ENCODE results near the gene DCLRE1B. TPM values are rescaled to one million over a fixed set of nuclear protein-coding genes. Genes with fewer than 3 reads are reported as not detected.
"Not testable (repeated sequence)": the region's sequence is repeated elsewhere in the genome, so short reads cannot be mapped to it uniquely, and the experiment has no call there.

DCLRE1B gene
- total RNA-seq, 4 donors from 2014 or later = 1.5 to 7.2 (median 3.9) TPM

- intact Hi-C loops (cut with DNase I; ENCODE audit: low total_unique reads) = no loop called here
- Histone ChIP-seq H3K27me3 (no peaks in the 10 kb centered on the region), H3K36me3 (no peaks in the 10 kb centered on the region), H3K4me3 (no peak overlapping the region), H3K9me3 (no peaks in the 10 kb centered on the region), H3K27ac (no peak overlapping the region), H3K4me1 (peaks cover 0 to 10% of the 10 kb centered on the region in 2 donors)
- TF ChIP-seq, protein P1, sequence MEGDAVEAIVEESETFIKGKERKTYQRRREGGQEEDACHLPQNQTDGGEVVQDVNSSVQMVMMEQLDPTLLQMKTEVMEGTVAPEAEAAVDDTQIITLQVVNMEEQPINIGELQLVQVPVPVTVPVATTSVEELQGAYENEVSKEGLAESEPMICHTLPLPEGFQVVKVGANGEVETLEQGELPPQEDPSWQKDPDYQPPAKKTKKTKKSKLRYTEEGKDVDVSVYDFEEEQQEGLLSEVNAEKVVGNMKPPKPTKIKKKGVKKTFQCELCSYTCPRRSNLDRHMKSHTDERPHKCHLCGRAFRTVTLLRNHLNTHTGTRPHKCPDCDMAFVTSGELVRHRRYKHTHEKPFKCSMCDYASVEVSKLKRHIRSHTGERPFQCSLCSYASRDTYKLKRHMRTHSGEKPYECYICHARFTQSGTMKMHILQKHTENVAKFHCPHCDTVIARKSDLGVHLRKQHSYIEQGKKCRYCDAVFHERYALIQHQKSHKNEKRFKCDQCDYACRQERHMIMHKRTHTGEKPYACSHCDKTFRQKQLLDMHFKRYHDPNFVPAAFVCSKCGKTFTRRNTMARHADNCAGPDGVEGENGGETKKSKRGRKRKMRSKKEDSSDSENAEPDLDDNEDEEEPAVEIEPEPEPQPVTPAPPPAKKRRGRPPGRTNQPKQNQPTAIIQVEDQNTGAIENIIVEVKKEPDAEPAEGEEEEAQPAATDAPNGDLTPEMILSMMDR (IDR thresholded peaks at IDR 0.05) = no peak
- TF ChIP-seq POLR2A (IDR thresholded peaks at IDR 0.05) = no peak
- no peak for DNase-seq
Observed at GRCh38 chr1:113945329-113945728, 40.2 kb downstream of the DCLRE1B start.

DNA sequence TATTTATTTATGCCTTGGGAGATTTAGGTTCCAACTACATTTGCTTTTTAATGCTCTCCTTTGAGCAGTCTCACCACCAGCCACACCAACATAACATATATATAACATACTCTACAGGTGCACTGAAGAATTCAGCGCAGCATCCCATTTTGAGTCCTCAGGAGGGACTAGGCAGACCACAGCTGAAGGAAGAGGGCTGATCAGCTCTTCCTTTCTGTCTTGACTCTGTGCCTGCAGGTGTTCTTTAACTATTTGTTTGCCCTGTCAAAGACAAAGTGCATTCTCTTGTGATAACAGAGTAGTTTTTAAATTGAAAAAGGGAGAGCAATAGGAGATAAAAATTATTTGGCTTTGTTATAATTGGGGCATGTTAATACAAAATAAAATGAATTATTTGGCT, 41.0 kb downstream of the DCLRE1B start:
- no peaks in the 10 kb centered on the region for H3K36me3 ChIP-seq
- H3K27me3 ChIP-seq = no peaks in the 10 kb centered on the region
- H3K27ac ChIP-seq = no peak overlapping the region
- peaks cover 0 to 10% of the 10 kb centered on the region in 2 donors for H3K4me1 ChIP-seq
- no peaks in the 10 kb centered on the region for H3K9me3 ChIP-seq
- no peak for TF ChIP-seq POLR2A (IDR thresholded peaks at IDR 0.05)
- TF ChIP-seq, protein P1 (IDR thresholded peaks at IDR 0.05) = no peak
- no peak for DNase-seq
- H3K4me3 ChIP-seq = no peak overlapping the region
- intact Hi-C loops (cut with DNase I; ENCODE audit: low total_unique reads) = no loop called here

DNA sequence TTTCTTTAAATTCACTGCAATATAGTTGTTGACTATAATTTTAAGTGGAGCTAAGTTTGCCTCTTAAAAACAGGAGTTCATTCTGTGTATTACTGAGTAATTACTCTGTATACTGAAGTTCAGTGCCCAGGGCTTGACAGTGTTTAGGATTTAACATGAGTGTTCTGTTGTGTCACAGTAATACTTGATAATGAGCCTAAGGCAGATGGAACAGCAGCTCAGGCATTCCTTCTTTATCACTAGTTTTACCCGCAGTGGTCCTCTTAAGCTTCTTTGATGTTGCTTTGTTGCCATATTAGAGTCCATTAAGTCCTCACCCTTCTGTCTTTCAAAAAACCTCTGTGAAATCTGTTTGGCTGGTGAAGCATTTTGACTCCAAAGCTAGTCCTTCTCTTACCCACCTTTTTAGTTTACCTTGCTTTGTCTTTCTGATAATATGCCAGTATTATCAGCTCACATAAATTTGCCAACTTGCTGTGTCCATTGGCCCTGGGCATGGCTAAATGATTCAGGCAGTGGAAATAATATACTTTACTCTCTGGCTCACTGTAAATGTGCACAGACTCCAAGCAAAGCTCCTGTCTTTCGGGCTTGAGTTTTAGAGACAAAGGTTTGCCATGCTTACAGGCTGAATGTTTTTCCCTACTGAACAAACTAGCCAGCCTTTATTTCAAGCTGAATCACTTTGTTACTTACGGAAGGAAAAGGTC, 41.7 kb downstream of the DCLRE1B start:
- H3K9me3 ChIP-seq = no peaks in the 10 kb centered on the region
- no peak overlapping the region for H3K4me3 ChIP-seq
- intact Hi-C loops (cut with DNase I; ENCODE audit: low total_unique reads) = no loop called here
- peak overlapping the region; percentile 41 to 57 for H3K27ac ChIP-seq
- DNase-seq = no peak
- H3K36me3 ChIP-seq = no peaks in the 10 kb centered on the region
- peaks cover 0 to 10% of the 10 kb centered on the region in 2 donors for H3K4me1 ChIP-seq
- no peaks in the 10 kb centered on the region for H3K27me3 ChIP-seq
- no peak for TF ChIP-seq POLR2A (IDR thresholded peaks at IDR 0.05)
- TF ChIP-seq, protein P1 (IDR thresholded peaks at IDR 0.05) = no peak

DNA sequence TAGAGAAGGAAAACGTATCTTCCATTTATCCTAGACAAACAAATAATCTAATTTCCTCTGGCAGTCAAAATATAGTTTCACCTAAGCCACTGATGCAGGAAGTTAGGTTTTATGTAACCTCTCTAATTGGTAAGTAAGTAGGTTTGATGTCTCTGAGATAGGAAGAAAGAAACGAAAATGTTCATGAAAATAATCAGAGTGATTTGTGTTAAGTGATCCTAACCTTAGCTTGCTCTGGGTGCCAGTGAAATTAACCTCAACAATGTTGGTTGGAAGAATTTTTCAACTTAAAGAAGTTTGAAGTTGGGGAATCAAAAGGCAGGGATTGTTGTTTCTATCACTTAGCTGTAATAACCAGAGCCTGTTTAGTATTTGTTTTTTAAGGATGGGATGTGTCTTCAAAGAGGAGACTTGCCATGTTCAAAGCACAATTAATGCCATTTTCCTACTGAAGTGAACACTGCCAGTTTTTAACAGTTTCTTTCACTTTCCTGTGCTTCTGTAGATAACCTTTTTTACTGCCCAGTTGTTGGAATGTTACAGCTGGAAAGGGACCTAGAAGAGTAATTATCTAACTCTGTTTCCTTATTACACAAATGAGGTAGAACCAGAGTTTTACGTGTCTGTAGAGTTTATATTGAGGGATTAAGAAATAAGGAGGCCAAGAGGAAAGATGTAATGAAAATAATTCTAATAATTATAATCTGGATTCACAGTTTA, 42.4 kb downstream of the DCLRE1B start:
- DNase-seq = no peak
- Histone ChIP-seq H3K4me3 (no peak overlapping the region), H3K27me3 (no peaks in the 10 kb centered on the region), H3K9me3 (no peaks in the 10 kb centered on the region), H3K36me3 (no peaks in the 10 kb centered on the region), H3K27ac (peak overlapping the region; percentile 41 to 57), H3K4me1 (peaks cover 0 to 10% of the 10 kb centered on the region in 2 donors)
- intact Hi-C loops (cut with DNase I; ENCODE audit: low total_unique reads) = no loop called here
- TF ChIP-seq, protein P1 (IDR thresholded peaks at IDR 0.05) = no peak
- TF ChIP-seq POLR2A (IDR thresholded peaks at IDR 0.05) = no peak

DNA sequence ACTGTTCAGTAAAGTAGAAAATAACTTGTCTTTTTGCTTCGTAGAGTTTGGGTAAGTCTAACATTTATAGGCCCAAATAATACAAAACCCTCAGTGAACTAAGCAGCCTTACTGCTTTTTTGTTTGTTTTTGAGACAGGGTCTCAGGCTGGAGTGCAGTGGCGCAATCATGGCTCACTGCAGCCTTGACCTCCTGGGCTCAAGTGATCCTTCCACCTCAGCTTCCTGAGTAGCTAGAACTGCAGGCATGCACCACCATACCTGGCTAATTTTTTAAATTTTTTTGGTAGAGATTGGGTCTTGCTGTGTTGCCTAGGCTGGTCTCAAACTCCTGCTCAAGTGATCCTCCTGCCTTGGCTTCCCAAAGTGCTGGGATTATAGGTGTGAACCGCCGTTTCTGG, 43.0 kb downstream of the DCLRE1B start:
- H3K36me3 ChIP-seq; DNase-seq; H3K4me3 ChIP-seq; H3K9me3 ChIP-seq; intact Hi-C loops (cut with DNase I; ENCODE audit: low total_unique reads); H3K27me3 ChIP-seq: not testable (repeated sequence)
- peaks cover 0 to 14% of the 10 kb centered on the region in 2 donors for H3K4me1 ChIP-seq
- peak overlapping the region; percentile 41 to 57 for H3K27ac ChIP-seq

Measured in uterus (tissue), 4 donors.